ENCODE measurements around the gene GRK2.

GRCh38 chr11:67239783-67240575 lies 26.3 kb upstream of the GRK2 start:
- TF ChIP-seq CTCF (IDR thresholded peaks at IDR 0.05; ENCODE audit: poor library complexity, severe bottlenecking) = peak; percentile 35
- peak; percentile 41 for TF ChIP-seq RAD21 (conservative IDR thresholded peaks at IDR 0.05)
- peak; percentile 93 for TF ChIP-seq POLR2AphosphoS5 (IDR thresholded peaks at IDR 0.05)
- TF ChIP-seq EP300 (conservative IDR thresholded peaks at IDR 0.05; ENCODE audit: poor library complexity, severe bottlenecking) = no peak
- no peak for TF ChIP-seq EZH2 (IDR thresholded peaks at IDR 0.05; ENCODE audit: borderline replicate concordance, insufficient read depth, low read length, poor library complexity, severe bottlenecking)
- TF ChIP-seq SMC3 (conservative IDR thresholded peaks at IDR 0.05; ENCODE audit: poor library complexity) = peak; percentile 57
- TF ChIP-seq MXI1 (conservative IDR thresholded peaks at IDR 0.05; ENCODE audit: poor library complexity, severe bottlenecking) = peak; percentile 99
- peak; percentile 95 for TF ChIP-seq REST (IDR thresholded peaks at IDR 0.05; ENCODE audit: borderline replicate concordance)
- TF ChIP-seq TAF1 (IDR thresholded peaks at IDR 0.05; ENCODE audit: low read depth) = peak; percentile 95

All from neural cell (in vitro differentiated cells).